K562 (cell line): ENCODE data around the gene ARHGEF25. TPM values are rescaled to one million over a fixed set of nuclear protein-coding genes. Genes with fewer than 3 reads are reported as not detected.

ENCODE experiments used
- ATAC-seq: fragments of 200-7000 bp; cut with Tn5 transposase; 3 replicates; pipeline ENCODE4 v1.9.1; 2020; ENCODE audit warnings: moderate library complexity
- BruUV-seq: library from RNA; stranded (reverse); fragments of 400-500 nt; replicated peaks from 2 replicates; lab custom pipeline; 2021; lab: Mats Ljungman, UMichigan
- CTCF ChIA-PET: fragments of 300-600 bp; formaldehyde crosslinking; extraction: SDS; loops from one replicate; lab custom pipeline; 2021; ENCODE audit warnings: low intra/inter-chr PET ratio; lab: Yijun Ruan, JAX
- POLR2A ChIA-PET: fragments of 300-600, 350-650 bp; sonication (Branson Sonifier 250); formaldehyde crosslinking; extraction: SDS; loops from one replicate; lab custom pipeline; 2021; ENCODE audit warnings: antibody characterized with exemption, inconsistent platforms; lab: Yijun Ruan, JAX
- DNase-seq, 4 experiments: peaks; one replicate each; pipeline versions ENCODE4 v3.0.0 to v3.0.0-alpha.2; 2011 to 2018; ENCODE audit warnings: low spot score in 3 of 4, mixed read lengths in 3 of 4; ENCODE audit errors: extremely low read depth in 1 of 4
- FAIRE-seq: peaks from 2 replicates; lab custom pipeline; 2011; peaks lifted over from hg19 to GRCh38; lab: Jason Lieb, UNC
- H2AFZ ChIP-seq: 2 replicates; pipeline ENCODE4 v1.6.0; 2011; ENCODE audit warnings: low read depth, low read length, control low read depth, inconsistent platforms
- H3K27ac ChIP-seq: fragments of 200-600 bp; 3 replicates; pipeline ENCODE4 v1.8.0; 2011; ENCODE audit warnings: low read depth, mild to moderate bottlenecking, control low read depth, inconsistent platforms, low read length, moderate library complexity, mixed read lengths; ENCODE audit errors: extremely low read depth
- H3K27me3 ChIP-seq, 2 experiments: fragments of 300-600 bp in 1 of 2; 2 replicates in 1 of 2; 3 replicates in 1 of 2; pipeline versions ENCODE4 v1.6.0 to v1.8.0; 2011; ENCODE audit warnings: inconsistent platforms in 2 of 2, low read length in 2 of 2, mild to moderate bottlenecking in 1 of 2, mixed read lengths in 1 of 2, moderate library complexity in 1 of 2; ENCODE audit not compliant: control insufficient read depth in 2 of 2, insufficient read depth in 2 of 2
- H3K36me3 ChIP-seq: fragments of 300-600 bp; 3 replicates; pipeline ENCODE4 v1.8.0; 2011; ENCODE audit warnings: mild to moderate bottlenecking, low read length, inconsistent platforms; ENCODE audit not compliant: control insufficient read depth, insufficient read depth
- H3K4me1 ChIP-seq, 2 experiments: fragments of 200-600 bp in 1 of 2; replicated peaks in 1 of 2; 2 replicates in 1 of 2; 3 replicates in 1 of 2; pipeline versions ENCODE4 v1.5.1 to v1.8.0; 2011; ENCODE audit warnings: inconsistent platforms in 2 of 2, low read length in 2 of 2, mild to moderate bottlenecking in 1 of 2, mixed read lengths in 1 of 2, moderate library complexity in 1 of 2; ENCODE audit not compliant: control insufficient read depth in 2 of 2, insufficient read depth in 2 of 2
- H3K4me2 ChIP-seq: 2 replicates; pipeline ENCODE4 v1.6.1; 2011; ENCODE audit warnings: low read length, control low read depth, inconsistent platforms, mixed read lengths; ENCODE audit not compliant: insufficient read depth
- H3K4me3 ChIP-seq: fragments of 200-600 bp; sonication (generic), shearing (Covaris generic); 2 replicates; pipeline ENCODE4 v1.5.1; 2016; ENCODE audit warnings: control low read depth, inconsistent platforms
- H3K79me2 ChIP-seq: fragments of 200-600 bp; 3 replicates; pipeline ENCODE4 v1.8.0; 2011; ENCODE audit warnings: low read length, inconsistent platforms; ENCODE audit not compliant: control insufficient read depth, insufficient read depth
- H3K9ac ChIP-seq, 2 experiments: 2 replicates each; pipeline versions ENCODE4 v1.6.0 to v1.6.1; 2011; ENCODE audit warnings: low read depth in 2 of 2, low read length in 2 of 2, control low read depth in 1 of 2, inconsistent platforms in 1 of 2, mild to moderate bottlenecking in 1 of 2, mixed read lengths in 1 of 2; ENCODE audit not compliant: insufficient read depth in 1 of 2
- H3K9me1 ChIP-seq: one replicate; pipeline ENCODE4 v1.6.0; 2011; ENCODE audit warnings: inconsistent platforms, mild to moderate bottlenecking, low read length, moderate library complexity; ENCODE audit not compliant: control insufficient read depth, insufficient read depth
- H3K9me3 ChIP-seq: replicated peaks from 2 replicates; pipeline ENCODE4 v1.5.1; 2011; ENCODE audit warnings: low read depth, low read length, inconsistent platforms; ENCODE audit not compliant: control insufficient read depth, insufficient read depth
- H4K20me1 ChIP-seq: replicated peaks from 2 replicates; pipeline ENCODE4 v1.6.1; 2011; ENCODE audit warnings: low read length, inconsistent platforms, mixed read lengths; ENCODE audit not compliant: control insufficient read depth, insufficient read depth
- DNMT1 ChIP-seq: fragments of 450-650 bp; IDR thresholded peaks from 2 replicates; pipeline ENCODE4 v1.6.1; 2016; ENCODE audit warnings: antibody characterized with exemption, mild to moderate bottlenecking
- NCOA1 ChIP-seq: fragments of 450-650 bp; IDR thresholded peaks from 2 replicates; pipeline ENCODE4 v1.6.1; 2016; ENCODE audit warnings: low read depth
- NCOA6 ChIP-seq: fragments of 450-650 bp; IDR thresholded peaks from 2 replicates; pipeline ENCODE4 v1.6.1; 2017; ENCODE audit warnings: mild to moderate bottlenecking
- PHB ChIP-seq: fragments of 250-450 bp; sonication (Bioruptor Pico); IDR thresholded peaks from 2 replicates; pipeline ENCODE4 v1.5.0; 2021
- PRPF4 ChIP-seq: fragments of 200-400 bp; formaldehyde crosslinking; IDR thresholded peaks from one replicate; pipeline ENCODE4 v1.6.1; 2017; ENCODE audit warnings: low read length, low read depth, mild to moderate bottlenecking; ENCODE audit not compliant: insufficient read depth, poor library complexity, severe bottlenecking
- RBM17 ChIP-seq: fragments of 200-400 bp; formaldehyde crosslinking; IDR thresholded peaks from 2 replicates; pipeline ENCODE4 v1.6.1; 2017; ENCODE audit warnings: low read depth, mild to moderate bottlenecking, low read length, borderline replicate concordance
- TCF7 ChIP-seq: sonication (generic); IDR thresholded peaks from 2 replicates; pipeline ENCODE4 v1.6.1; 2016; ENCODE audit warnings: antibody characterized with exemption, borderline replicate concordance
- ZC3H4 ChIP-seq: sonication (generic); formaldehyde crosslinking; IDR thresholded peaks from 2 replicates; pipeline ENCODE4 v1.9.0; 2021; ENCODE audit warnings: missing genetic modification reagents, borderline replicate concordance
- ZNF239 ChIP-seq: fragments of 250-450 bp; sonication (Bioruptor Pico); IDR thresholded peaks from 2 replicates; pipeline ENCODE4 v1.4.0; 2020; ENCODE audit warnings: mild to moderate bottlenecking
- ZNF274 ChIP-seq: IDR thresholded peaks from 2 replicates; pipeline ENCODE4 v1.6.1; 2011; ENCODE audit warnings: low read depth, mild to moderate bottlenecking, low read length, moderate library complexity, borderline replicate concordance
- ZNF347 ChIP-seq: fragments of 450-650 bp; formaldehyde crosslinking; IDR thresholded peaks from 2 replicates; pipeline ENCODE4 v1.4.0; 2020; ENCODE audit warnings: low read depth, mild to moderate bottlenecking, moderate library complexity
- WGBS: fragments of 100-300 bp; shearing (Covaris generic); methylation state at CpG from one replicate; pipeline ENCODE4 v1.1.6; 2016; ENCODE audit warnings: low coverage, mixed read lengths; ENCODE audit not compliant: insufficient coverage; ENCODE audit errors: missing lambda C conversion rate; 5-methylcytosine and 5-hydroxymethylcytosine counted together
- in situ Hi-C: fragments of 300-500 bp; cut with MboI; formaldehyde crosslinking; loops from 4 replicates; pipeline ENCODE4 v1.15.0; 2018; ENCODE audit warnings: inconsistent platforms, mixed read lengths
- intact Hi-C: fragments of 100-400 bp; cut with micrococcal nuclease; formaldehyde crosslinking; loops from 2 replicates; pipeline ENCODE4 v1.14.2; 2022
- polyA plus RNA-seq, 8 experiments: library from polyadenylated mRNA; depleted of rRNA in 4 of 8; stranded (reverse) in 5 of 8; unstranded in 3 of 8; fragments of >200 nt; fragmentation: Nextera tagmentation in 2 of 8; fragmentation: Illumina TruSeq in 1 of 8; extraction: Ambion mirVana in 2 of 8; extraction: Trizol in 1 of 8; gene quantifications; 2 replicates each; pipeline versions ENCODE4 v1.2.1 to v1.2.3, GENCODE V29; 2011 to 2014; ENCODE audit warnings: inconsistent platforms in 1 of 8, missing spikeins in 1 of 8
- total RNA-seq, 7 experiments: library from RNA; depleted of rRNA in 6 of 7; stranded (reverse); fragments of >200 nt in 6 of 7; fragmentation: Illumina TruSeq in 2 of 7; extraction: Trizol in 2 of 7; gene quantifications; 2 replicates each; pipeline versions ENCODE4 v1.2.1 to v1.2.3, GENCODE V29; 2011 to 2021; ENCODE audit warnings: low replicate concordance in 1 of 7
- TF ChIP-seq, protein P1 (sequence below): sonication (generic); formaldehyde crosslinking; IDR thresholded peaks from 2 replicates; pipeline ENCODE4 v1.8.0; 2022; ENCODE audit warnings: mild to moderate bottlenecking, low read depth, missing genetic modification reagents
- TF ChIP-seq, protein P2 (sequence below), 2 experiments: fragments of 450-650 bp; formaldehyde crosslinking in 1 of 2; IDR thresholded peaks; 2 replicates each; pipeline versions ENCODE4 v1.4.0 to v1.6.1; 2014 to 2020; ENCODE audit warnings: mild to moderate bottlenecking in 2 of 2, borderline replicate concordance in 1 of 2, low read depth in 1 of 2

Gene ARHGEF25
- total and polyA plus RNA-seq, 9 of the 15 experiments (the other 6 are each of a cell fraction or from before 2014, with no cell fraction given) = 0.13 to 17.3 (median 11.6) TPM

DNA sequence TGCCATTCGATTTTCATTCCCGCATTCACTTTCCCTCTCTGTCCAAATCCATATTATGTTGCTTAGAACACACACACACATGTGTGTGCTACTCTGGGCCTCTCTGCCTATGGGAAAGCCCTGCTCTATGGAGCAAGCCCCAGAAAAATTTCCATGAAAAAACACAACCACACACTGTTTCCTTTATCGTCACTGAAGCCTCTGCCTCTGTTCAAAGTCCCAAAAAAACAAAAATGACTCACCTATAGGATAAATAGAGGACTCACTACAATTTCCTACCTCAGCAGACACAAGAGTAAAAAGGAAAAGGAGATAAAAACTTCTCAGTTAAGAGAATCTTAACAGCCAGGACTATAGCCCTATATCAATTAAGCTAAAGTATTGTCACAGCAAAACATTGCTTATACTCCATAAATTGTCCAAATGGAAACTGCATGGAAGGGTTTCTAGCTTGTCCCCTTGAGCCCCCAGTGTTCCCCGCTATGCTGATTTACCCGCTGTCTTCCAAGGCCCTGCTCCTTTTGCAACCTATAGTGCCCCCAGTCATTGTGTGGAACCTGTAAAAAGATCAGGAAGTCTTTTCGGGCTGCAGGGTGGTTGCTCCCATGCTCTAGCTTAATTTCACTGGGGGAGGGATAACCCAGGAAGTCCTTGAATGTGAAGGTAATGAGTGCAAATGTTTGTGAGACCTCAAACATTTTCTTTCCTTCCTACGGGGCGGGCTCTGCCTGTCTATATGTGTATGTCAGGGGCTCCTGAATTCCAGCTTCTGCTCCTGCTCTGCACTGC, 31.4 kb upstream of the ARHGEF25 start:
- in situ Hi-C loops = no loop called here
- Histone ChIP-seq H3K4me3 (no peak overlapping the region), H2AFZ (no peak overlapping the region), H3K4me2 (no peak overlapping the region), H3K79me2 (no peaks in the 10 kb centered on the region), H3K36me3 (peaks cover 93% of the 10 kb centered on the region), H3K27ac (no peak overlapping the region), H3K27me3 (no peaks in the 10 kb centered on the region), H3K9me3 (no peaks in the 10 kb centered on the region), H3K9ac (no peak overlapping the region), H3K9me1 (peaks cover 7% of the 10 kb centered on the region), H4K20me1 (peaks cover 3% of the 10 kb centered on the region; the same call in 1 of the 2 replicates), H3K4me1 (no peaks in the 10 kb centered on the region; a peak in 2 of 5 replicates)
- CTCF ChIA-PET = interaction anchor here (4.6 kb wide), 1 partner anchor 42 kb away, joined by 36 read pairs; no protein-coding TSS in a partner anchor
- ATAC-seq (no peak), FAIRE-seq (no peak), DNase-seq (no peak)
- 93% methylated on average over 7 of the region's 8 CpGs for WGBS
- POLR2A ChIA-PET = interaction anchor here (0.6 to 1.4 kb wide), 3 partner anchors 13 to 341 kb away, joined by 3 read pairs; no protein-coding TSS in a partner anchor
- no TSS peak for BruUV-seq
- intact Hi-C loops = no loop called here
- TF ChIP-seq TCF7 (no peak), ZNF239 (CRISPR knock-in tag) (no peak), PRPF4 (no peak), NCOA1 (no peak), DNMT1 (no peak), NCOA6 (no peak), ZNF347 (CRISPR knock-in tag) (no peak), PHB (no peak), ZC3H4 (CRISPR knock-in tag) (no peak), ZNF274 (no peak), RBM17 (no peak)
- TF ChIP-seq, protein P1, sequence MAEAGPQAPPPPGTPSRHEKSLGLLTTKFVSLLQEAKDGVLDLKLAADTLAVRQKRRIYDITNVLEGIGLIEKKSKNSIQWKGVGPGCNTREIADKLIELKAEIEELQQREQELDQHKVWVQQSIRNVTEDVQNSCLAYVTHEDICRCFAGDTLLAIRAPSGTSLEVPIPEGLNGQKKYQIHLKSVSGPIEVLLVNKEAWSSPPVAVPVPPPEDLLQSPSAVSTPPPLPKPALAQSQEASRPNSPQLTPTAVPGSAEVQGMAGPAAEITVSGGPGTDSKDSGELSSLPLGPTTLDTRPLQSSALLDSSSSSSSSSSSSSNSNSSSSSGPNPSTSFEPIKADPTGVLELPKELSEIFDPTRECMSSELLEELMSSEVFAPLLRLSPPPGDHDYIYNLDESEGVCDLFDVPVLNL = no peak
- TF ChIP-seq, protein P2, sequence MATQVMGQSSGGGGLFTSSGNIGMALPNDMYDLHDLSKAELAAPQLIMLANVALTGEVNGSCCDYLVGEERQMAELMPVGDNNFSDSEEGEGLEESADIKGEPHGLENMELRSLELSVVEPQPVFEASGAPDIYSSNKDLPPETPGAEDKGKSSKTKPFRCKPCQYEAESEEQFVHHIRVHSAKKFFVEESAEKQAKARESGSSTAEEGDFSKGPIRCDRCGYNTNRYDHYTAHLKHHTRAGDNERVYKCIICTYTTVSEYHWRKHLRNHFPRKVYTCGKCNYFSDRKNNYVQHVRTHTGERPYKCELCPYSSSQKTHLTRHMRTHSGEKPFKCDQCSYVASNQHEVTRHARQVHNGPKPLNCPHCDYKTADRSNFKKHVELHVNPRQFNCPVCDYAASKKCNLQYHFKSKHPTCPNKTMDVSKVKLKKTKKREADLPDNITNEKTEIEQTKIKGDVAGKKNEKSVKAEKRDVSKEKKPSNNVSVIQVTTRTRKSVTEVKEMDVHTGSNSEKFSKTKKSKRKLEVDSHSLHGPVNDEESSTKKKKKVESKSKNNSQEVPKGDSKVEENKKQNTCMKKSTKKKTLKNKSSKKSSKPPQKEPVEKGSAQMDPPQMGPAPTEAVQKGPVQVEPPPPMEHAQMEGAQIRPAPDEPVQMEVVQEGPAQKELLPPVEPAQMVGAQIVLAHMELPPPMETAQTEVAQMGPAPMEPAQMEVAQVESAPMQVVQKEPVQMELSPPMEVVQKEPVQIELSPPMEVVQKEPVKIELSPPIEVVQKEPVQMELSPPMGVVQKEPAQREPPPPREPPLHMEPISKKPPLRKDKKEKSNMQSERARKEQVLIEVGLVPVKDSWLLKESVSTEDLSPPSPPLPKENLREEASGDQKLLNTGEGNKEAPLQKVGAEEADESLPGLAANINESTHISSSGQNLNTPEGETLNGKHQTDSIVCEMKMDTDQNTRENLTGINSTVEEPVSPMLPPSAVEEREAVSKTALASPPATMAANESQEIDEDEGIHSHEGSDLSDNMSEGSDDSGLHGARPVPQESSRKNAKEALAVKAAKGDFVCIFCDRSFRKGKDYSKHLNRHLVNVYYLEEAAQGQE (IDR thresholded peaks at IDR 0.05; ENCODE audit: borderline replicate concordance) = no peak
- TF ChIP-seq, protein P2 (CRISPR knock-in tag; IDR thresholded peaks at IDR 0.05; ENCODE audit: low read depth) = no peak
